ENCODE measurements around the gene TSEN34.
"Not testable (repeated sequence)": the region's sequence is repeated elsewhere in the genome, so short reads cannot be mapped to it uniquely, and the experiment has no call there.

The TSEN34 gene

GRCh38 chr19:54189145-54189734 is 1.9 kb upstream of the TSEN34 start, which contains the start of gene MBOAT7:
TSS of gene MBOAT7 (minus strand) at chr19:54189580. CDS start at chr19:54188508, 1,072 bp downstream.
- no peak for DNase-seq

GRCh38 chr19:54189735-54190502 is 1.2 kb upstream of the TSEN34 start:
- DNase-seq = peak; percentile 100

- peak; percentile 100 for DNase-seq
These were observed 551 bp upstream of the TSEN34 start for GRCh38 chr19:54190503-54191010.

- DNase-seq = peak in 1 of 2 donors; percentile 10
These were observed 824 bp downstream of the TSEN34 start for GRCh38 chr19:54191811-54192453.

GRCh38 chr19:54193011-54193410 is 1.9 kb downstream of the TSEN34 start:
- no peak for DNase-seq

GRCh38 chr19:54194463-54194862 is 3.4 kb downstream of the TSEN34 start:
- not testable (repeated sequence) for DNase-seq

- DNase-seq = peak in 1 of 2 donors; percentile 29
These were observed 5.4 kb downstream of the TSEN34 start for GRCh38 chr19:54196536-54196935.

GRCh38 chr19:54197121-54197520 is 6.0 kb downstream of the TSEN34 start:
- DNase-seq = peak; percentile 50 to 69

GRCh38 chr19:54199401-54199800 is 8.3 kb downstream of the TSEN34 start:
- DNase-seq = no peak

GRCh38 chr19:54201172-54201701 is 10.1 kb downstream of the TSEN34 start:
- DNase-seq = no peak

- peak in 1 of 2 donors; percentile 14 for DNase-seq
These were observed 10.9 kb downstream of the TSEN34 start for GRCh38 chr19:54201980-54202379.

GRCh38 chr19:54203151-54203611 is 12.1 kb downstream of the TSEN34 start:
- no peak for DNase-seq

GRCh38 chr19:54204767-54205468 is 13.8 kb downstream of the TSEN34 start:
- DNase-seq = no peak

GRCh38 chr19:54206030-54206830 is 15.1 kb downstream of the TSEN34 start:
- DNase-seq = peak; percentile 78 to 85

- DNase-seq = peak in 1 of 2 donors; percentile 42
These were observed 15.7 kb downstream of the TSEN34 start for GRCh38 chr19:54206831-54207177.

GRCh38 chr19:54207193-54207592 is 16.1 kb downstream of the TSEN34 start:
- DNase-seq = peak; percentile 28 to 49

GRCh38 chr19:54207676-54207982 is 16.5 kb downstream of the TSEN34 start:
- DNase-seq = no peak

- DNase-seq = peak; percentile 100
These were observed 17.1 kb downstream of the TSEN34 start for GRCh38 chr19:54207983-54208783.

- peak in 1 of 2 donors; percentile 7 for DNase-seq
These were observed 17.6 kb downstream of the TSEN34 start for GRCh38 chr19:54208784-54209057.

- DNase-seq = peak in 1 of 2 donors; percentile 8
These were observed 18.1 kb downstream of the TSEN34 start for GRCh38 chr19:54209058-54209810.

Data from inflammatory macrophage (primary cell).